GM19043 (cell line): ENCODE measurements around the gene DAGLA.

Experiments
- ATAC-seq: cut with Tn5 transposase; IDR thresholded peaks from one replicate; pipeline ENCODE4 v1.9.1; 2021; ENCODE audit warnings: low read depth; ENCODE audit not compliant: unreplicated experiment

The DAGLA gene

DNA sequence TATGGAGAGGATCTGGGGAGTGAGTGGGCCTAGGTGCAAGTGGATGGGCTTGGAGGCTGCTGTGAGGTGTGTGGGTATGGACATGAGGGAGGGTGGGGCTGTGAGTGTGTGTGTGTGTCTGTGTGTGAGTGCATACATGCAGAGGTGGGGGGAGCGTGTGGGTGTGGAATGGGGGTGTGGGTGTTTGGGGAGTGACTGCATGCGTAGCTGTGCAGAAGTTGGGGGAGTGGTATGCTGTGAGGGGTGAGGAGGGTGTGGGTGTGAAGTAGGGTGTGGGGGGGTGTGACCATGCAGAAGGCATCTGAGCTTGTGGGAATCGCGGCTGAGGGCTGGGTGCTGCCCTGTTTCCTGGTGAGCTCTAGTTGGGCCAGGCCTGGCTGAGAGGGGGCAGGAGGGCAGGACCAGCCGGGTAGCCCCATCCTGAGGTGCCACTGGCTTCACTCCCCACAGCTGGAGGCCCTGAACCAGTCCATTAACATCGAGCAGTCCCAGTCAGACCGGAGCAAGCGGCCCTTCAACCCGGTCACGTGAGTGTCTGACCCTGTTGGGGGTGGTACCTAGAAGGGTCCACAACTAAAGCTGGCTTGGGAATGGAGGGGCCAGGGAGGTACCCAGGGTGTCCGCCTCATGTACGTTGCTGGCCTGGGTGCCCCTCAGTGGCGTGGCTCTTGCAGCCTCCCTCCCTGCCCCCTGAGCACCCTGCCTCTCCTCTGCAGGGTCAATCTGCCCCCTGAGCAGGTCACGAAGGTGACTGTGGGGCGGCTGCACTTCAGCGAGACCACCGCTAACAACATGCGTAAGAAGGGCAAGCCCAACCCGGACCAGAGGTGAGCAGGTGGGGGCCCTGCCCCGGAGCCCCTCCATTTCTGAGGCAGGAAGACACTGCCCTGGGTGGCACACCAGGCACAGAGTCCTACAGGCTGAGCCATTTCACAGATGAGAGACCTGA, 95.7 kb downstream of the DAGLA start:
- ATAC-seq, result no peak

DNA sequence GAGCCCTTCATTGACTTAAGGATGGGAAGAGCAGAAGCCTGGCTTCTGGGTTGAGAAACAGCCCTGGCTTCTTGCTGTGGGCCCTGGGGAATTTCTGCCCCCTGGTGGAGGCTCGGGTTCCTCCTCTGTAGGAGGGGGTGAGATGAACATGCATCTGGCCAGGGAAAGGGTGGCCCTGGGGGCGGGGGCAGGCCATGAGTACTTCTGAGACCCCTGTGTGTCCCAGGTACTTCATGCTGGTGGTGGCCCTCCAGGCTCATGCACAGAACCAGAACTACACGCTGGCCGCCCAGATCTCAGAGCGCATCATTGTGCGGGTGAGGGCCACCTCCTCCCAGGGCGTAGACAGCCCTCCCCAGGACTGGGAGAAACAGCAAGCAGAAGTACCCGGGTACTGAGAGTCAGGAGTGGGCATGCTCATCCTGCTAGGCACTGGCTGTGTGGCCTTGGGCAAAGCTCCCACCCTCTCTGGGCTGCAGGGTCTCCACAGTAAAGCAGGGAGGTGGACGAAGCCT, 96.4 kb downstream of the DAGLA start:
- peak; percentile 50 for ATAC-seq

DNA sequence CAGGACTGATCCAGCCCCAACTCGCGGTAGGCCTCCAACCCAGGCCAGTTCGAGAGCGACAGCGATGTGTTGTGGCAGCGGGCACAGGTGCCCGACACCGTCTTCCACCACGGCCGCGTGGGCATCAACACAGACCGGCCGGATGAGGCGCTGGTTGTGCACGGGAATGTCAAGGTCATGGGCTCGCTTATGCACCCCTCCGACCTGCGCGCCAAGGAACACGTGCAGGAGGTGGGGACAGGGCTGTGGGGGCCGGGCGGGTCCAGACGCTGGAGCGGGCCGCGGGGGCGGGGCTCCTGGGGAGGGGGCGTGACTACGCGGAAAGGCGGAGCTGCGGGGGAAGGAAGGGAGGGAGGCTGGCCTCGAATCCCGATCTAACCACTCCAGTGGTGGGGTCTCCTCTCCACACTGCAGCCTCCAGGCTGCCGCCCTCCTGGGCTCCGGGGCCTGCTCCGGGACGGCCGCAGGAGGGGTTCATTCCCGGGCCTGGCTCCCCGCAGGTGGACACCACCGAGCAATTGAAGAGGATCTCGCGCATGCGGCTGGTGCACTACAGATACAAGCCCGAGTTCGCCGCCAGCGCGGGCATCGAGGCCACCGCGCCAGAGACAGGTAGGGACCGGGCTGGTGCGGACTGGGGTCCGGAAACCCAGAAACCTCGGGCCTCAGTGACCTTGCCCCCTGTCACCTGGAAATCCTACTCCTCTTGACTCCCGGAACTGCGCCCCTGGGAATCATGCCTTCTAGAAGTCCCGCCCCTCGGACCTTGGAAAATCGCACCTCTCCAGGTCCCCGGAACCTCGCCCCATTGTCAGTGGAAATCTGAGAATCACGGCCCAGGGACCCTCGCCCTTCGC, 97.3 kb downstream of the DAGLA start:
- ATAC-seq, result no peak

DNA sequence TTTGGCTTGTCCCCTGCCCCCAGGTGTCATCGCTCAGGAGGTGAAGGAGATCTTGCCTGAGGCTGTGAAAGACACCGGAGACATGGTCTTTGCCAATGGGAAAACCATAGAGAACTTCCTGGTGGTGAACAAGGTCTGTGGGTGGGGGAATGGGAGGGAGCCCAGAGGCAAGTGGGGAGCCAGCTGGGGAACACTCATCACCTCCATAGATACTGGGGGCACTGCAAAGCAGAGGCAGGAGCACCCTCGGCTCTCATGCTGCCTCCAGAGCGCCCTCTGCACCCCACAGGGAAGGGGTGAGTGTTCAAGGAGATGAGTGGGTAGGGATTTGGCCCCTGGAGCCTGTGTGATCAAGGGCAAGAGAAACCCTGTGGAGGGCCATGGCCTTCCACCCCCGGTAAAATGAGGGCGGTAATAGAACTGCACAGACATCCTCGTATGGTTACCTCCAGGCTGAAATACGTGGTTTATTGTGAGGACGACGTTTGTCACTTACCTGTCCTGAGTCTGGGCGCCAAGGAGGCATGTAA, 98.2 kb downstream of the DAGLA start:
- no peak for ATAC-seq

DNA sequence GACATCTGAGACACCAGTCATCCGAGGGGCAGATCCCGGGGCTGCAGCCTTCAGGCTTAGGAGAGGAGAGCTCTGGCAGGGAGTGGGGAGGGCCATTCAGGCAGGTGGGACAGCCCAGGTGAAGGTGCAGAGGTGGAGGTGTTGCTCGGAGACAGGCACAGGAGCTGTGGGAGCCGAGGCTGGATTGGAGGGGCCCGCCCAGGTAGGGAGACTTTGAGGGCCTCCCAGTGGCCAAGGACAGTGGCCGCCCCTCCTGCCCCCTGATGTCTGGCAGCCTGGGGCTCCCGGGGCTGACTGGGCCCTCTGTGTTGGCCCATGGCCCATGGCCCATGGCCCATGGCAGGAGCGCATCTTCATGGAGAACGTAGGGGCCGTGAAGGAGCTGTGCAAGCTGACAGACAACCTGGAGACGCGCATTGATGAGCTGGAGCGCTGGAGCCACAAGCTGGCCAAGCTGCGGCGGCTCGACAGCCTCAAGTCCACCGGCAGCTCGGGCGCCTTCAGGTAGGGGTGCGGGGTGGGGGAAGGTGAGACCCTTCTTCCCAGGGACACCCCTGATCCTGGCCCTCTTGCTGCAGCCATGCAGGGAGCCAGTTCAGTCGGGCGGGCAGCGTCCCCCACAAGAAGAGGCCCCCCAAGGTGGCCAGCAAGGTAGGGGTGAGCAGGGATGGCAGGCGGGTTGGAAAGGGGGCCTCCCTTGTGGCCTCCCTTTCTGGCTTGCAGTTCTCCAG, 98.9 kb downstream of the DAGLA start:
- no peak for ATAC-seq

DNA sequence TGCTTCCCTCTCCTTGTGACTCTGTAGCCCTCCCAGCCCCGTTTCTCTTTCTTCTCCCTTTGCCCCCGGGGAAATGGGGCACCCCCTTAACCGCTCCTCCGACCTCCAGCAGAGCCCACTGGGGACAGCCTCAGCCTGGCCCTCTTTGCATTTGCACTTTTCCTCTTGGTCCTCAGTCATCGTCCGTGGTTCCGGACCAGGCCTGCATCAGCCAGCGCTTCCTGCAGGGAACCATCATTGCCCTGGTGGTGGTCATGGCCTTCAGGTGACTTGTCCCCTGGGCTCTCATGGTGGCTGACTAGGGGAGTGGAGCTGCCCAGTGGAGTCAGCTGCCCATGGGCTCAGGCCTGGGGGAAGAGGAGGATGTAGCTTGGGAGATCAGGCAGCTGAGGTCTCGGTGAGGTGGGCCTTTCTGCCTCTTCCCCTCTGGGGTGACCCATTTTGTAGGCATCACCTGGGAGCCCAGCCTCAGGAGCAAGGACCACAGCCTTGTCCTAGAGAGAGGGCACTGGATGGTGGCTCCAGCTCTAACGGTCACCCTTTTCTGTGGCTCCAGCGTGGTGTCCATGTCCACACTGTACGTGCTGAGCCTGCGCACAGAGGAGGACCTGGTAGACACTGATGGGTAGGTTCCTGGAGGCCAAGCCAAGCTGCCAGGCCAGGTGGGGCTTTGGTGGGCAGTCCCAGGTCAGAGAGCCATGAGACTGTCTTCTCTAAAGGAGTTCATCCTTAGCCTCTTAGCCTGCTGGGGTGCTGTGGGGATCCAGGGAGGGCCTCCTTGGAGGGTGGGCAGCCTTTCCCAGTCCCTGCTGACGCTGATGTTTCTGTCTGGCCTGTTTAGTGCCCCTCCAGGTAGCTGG, 99.7 kb downstream of the DAGLA start:
- no peak for ATAC-seq

DNA sequence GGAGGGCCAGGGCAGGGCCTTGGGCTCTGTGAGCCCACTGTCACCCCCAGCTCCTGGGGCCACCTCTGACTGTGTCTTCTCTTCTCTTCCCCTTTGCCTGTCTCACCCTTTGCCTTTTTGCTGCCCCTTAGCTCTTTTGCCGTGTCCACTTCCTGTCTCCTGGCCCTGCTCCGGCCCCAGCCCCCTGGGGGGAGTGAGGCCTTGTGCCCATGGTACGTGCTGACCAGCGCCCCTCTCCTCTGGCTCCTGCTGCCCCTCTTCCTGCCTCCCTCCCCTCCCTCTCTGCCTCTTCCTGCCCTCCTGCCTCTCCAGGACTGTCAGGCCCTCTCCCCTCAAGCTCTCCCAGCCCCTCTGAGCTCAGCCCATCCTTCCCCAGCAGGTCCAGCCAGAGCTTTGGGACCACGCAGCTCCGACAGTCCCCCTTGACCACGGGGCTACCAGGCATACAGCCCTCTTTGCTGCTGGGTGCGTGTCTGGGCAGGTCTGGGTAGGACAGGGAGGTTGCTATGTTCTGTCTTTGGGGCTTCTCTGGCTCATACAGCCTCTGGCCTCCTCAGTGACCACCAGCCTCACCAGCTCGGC, 100.5 kb downstream of the DAGLA start:
- no peak for ATAC-seq

DNA sequence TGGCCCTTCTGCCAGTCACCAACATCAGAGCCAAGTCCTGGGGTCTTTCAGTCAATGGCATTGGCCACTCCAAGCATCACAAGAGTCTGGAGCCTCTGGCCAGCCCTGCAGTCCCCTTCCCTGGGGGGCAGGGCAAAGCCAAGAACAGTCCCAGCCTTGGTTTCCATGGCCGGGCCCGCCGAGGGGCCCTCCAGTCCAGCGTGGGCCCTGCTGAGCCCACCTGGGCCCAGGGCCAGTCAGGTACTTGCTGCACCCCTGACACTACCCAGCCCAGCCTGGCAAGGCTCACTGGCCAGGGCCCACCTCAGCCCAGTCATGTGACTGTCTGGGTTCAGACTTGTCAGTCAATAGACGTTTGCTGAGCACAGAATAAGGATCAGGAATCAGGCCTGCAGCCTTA, 101.4 kb downstream of the DAGLA start:
- no peak for ATAC-seq

DNA sequence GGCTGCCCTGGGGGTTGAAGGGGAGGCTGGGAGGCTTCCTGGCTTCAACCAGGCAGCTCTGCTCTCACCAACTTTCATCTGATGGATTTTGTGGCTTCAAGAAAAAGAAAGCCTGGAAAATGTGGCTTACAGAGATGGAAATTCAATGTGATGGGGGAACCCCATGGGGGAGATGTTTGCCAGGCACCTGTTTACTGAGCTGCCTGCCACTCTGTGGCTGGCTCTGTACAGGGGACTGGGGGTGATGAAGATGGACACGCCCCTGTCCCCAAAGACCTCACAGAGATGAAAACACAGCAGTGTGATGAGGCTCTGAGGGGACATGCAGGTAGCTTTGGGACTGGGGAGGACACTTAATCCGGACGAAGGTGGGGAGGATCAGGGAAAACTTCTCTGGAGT, 102.1 kb downstream of the DAGLA start:
- no peak for ATAC-seq

DNA sequence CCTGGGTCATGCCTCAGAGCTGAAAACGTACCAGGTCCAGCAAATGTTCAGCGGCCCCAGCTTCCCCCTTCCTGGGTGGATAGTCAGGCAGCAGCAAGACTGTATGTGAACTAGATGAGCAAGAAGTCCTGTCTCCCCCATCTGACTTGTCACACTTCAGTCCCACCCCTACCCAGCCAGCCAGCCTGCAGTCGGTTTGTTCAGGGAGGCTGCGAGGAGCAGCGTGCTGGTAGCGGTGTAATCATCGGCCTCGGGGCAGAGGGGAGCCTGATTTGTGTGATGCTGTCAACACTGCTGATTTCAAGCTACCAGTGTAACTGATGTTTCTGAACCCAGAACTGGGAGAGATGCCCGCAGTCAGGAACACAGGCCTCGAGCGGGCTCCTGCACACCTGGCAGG, 102.7 kb downstream of the DAGLA start:
- no peak for ATAC-seq

DNA sequence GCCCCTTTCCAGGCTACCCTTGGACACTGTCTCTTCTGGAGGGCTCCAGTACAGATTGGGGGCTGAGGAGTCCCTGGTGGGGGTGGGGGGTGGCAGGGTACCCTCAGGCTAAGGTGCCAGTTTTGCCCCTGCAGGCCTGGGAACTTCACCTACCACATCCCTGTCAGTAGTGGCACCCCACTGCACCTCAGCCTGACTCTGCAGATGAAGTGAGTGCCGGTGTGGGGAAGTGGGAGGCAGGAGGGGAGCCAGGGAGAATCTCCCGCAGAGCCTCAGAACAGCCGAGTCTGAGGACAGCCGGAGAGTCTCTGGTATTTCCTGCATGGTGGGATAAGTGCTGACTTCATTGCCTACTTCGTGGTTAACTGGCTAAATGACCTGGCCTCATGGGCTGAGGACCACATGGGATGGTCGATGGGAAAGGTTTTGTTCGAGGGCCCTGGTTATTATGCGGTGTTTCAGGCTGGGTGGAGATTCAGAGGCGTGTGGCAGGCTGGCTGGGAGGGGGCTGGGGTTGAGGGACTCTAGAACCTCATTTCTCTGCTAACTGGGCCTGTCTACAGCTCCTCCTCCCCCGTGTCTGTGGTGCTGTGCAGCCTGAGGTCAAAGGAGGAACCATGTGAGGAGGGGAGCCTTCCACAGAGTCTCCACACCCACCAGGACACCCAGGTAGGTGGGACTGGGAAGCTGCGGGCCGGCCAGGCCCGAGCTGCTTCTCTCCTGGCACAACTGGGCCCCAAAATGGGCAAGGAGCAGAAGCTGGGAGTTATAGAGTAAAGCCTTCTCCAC, 103.7 kb downstream of the DAGLA start:
- no peak for ATAC-seq

DNA sequence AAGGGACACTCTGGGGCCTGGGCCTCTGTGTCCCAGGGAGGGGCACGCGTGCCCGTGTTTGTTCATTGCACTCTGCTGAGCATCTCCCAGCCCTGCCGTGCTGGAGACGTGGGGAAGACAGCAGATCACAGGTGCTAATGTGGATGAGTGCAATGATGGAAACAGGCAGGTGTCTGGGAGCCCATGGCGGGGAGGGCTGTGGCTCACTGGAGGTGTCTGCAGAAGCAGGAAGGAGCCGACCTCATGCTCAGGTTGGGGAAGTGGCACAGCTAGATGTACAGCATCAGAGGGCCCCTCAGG, 104.3 kb downstream of the DAGLA start:
- no peak for ATAC-seq

DNA sequence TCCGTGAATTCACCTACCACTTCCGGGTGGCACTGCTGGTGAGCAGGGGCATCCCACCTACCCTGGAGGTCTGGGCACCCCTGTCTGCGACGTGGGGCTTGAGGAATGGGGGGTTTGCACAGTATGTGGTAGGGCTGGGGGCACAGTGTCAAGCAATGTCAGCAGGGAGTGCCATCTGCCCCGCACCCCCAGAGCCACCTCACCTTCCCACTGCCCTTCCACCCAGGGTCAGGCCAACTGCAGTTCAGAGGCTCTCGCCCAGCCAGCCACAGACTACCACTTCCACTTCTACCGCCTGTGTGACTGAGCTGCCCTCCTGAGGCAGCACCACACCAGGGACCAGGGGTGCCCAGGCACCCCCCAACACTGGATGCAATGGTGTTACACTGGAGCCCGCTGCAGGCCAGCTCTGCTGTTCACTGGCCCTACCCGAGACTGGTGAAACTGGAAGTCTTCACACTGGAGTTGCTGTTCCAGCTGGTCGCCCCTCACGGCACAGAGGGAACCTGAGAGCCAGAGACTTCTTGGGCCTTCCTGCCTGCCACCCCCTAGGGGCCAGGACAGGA, 105.7 kb downstream of the DAGLA start:
- ATAC-seq, result no peak

DNA sequence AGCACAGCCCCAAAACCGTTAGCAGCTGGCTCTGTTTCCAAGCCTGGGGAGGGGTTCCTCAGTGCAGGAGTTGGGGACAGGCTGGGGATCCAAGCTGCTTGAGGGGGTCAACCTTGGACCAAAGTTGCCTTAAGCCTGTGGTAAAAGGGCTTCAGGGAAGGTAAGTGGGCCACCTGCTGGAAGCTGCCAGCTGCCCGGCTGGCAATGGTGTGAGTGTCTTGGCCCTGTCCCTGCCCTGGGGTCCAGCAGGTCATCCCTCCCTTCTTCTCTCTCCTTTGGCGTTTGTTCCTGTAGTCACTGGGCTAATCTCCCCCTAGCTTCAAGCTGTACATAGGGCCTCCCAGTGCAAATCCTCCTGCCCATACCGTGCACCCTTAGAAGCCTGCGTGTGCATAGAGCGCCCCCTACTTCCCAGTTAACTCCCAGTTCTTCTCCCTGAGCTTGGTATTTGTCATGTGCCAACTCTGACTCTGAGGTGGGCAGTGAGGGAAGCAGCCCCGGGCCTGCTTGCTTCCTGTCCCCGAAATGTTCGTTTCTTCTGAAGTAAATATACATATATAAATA, 107.8 kb downstream of the DAGLA start:
- no peak for ATAC-seq

DNA sequence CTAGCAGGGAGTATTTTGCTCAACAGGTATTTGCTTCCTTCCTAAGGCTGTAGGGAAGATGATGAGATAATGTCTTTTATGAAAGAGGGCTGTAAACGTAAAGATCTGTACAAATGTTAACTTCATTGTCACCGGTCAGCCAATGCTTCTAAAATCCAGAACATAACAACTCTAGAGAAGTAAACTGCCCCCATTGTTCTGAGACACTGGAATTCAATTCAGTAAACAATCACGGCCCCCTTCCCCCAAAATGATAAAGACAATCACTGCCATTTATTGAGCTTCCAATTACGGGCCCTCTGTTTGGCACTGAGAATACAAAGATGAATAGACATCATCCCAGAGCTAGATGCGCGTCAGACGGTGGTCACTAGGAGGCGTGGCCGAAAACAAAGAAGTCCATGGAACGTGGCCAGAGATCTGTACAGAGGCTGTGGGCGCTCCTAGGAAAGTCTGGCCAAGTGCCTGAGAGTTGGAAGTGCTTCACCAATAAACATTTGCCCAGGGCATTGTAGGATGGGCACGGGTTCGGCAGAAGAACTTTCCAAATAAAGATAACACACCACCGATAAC, 111.6 kb downstream of the DAGLA start:
- ATAC-seq, result no peak

DNA sequence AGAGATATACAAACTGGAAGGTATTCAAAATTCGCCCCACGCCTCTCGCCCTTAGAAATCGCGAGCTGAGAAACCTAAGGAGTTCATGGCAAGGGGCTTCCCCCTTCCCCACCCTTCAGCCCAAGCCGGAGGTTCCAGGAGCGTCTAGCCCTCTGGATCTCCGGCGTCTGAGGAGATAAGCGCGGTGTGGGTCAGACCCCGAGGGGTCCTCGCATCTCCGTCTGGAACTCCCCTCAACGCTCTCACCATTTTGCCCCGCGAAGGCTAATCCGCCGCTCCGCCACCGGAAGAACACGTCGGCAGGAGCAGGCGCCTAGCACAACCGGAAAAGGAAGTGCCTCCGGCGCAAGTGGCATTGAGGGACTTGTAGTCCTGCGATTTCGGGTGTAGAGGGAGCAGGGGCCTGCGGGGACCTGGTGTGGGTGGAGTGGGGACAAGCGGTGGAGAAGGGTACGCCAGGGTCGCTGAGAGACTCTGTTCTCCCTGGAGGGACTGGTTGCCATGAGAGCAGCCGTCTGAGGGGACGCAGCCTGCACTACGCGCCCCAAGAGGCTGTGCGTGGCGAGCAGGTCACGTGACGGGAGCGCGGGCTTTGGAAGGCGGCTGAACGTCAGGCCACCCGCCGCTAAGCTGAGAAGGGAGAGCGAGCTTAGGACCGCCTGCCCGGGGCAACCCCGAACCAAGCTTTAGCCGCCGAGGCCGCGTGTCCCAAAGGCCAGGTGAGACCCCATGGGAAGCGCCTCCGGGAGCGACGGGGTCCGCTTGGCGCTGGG, 112.3 kb downstream of the DAGLA start, which contains the start of the genes FEN1 and TMEM258:
TSS of gene FEN1 (plus strand) at position 602 of the 773 bp plus-strand sequence. CDS start 2,451 bp downstream, outside the sequence.
TSS of gene TMEM258 (minus strand) at position 290 of the 773 bp plus-strand sequence. CDS start at position 249, 41 bp downstream.
- peak; percentile 85 for ATAC-seq
